Nephron (organoid): ENCODE measurements around the gene CD163L1.

Source experiments
- H3K27ac Mint-ChIP-seq, 3 experiments: 2 replicates each; pipeline ENCODE4 v1.8.0; 2020; ENCODE audit warnings: mixed read lengths in 3 of 3, mild to moderate bottlenecking in 2 of 3, moderate library complexity in 1 of 3
- H3K27me3 Mint-ChIP-seq: 2 replicates; pipeline ENCODE4 v1.8.0; 2021; ENCODE audit warnings: low read depth, mild to moderate bottlenecking, moderate library complexity, mixed read lengths
- H3K36me3 Mint-ChIP-seq: 2 replicates; pipeline ENCODE4 v1.8.0; 2020; ENCODE audit warnings: low read depth, mixed read lengths
- H3K4me1 Mint-ChIP-seq: 2 replicates; pipeline ENCODE4 v1.8.0; 2020; ENCODE audit warnings: mixed read lengths
- H3K4me3 Mint-ChIP-seq, 3 experiments: 2 replicates each; pipeline ENCODE4 v1.8.0; 2020; ENCODE audit warnings: mild to moderate bottlenecking in 3 of 3, mixed read lengths in 3 of 3, moderate library complexity in 2 of 3
- H3K9me3 Mint-ChIP-seq: 2 replicates; pipeline ENCODE4 v1.8.0; 2020; ENCODE audit warnings: mixed read lengths
- CTCF ChIP-seq, 3 experiments: fragments of 200-600 bp; sonication (generic); IDR thresholded peaks; one replicate each; pipeline ENCODE4 v1.5.0; 2021; ENCODE audit warnings: antibody characterized with exemption in 3 of 3; ENCODE audit not compliant: unreplicated experiment in 3 of 3

CD163L1 gene

DNA sequence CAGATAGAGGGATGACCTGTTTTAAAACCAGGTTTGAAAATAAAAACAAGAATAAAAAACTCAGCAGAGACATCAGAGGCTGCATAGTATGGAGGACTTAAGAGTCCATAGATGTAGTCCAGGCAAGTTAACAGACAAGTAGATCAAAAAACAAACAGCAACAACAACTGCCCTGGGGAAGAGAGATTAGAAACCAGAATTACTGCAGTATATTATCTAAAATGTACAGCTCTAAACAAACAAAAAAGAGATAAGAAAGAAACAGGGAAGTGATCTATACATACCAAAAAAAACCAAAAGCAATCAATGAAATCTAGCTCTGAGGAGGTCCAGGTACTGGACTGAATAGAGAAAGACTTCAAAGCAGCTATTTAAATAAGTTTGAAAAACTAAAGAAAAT is 91.3 kb downstream of the CD163L1 start:
- no peak for TF ChIP-seq CTCF (IDR thresholded peaks at IDR 0.05; ENCODE audit: unreplicated experiment in 3 of 3)
- no peaks in the 10 kb centered on the region for H3K36me3 Mint-ChIP-seq
- H3K4me3 Mint-ChIP-seq, result no peak overlapping the region
- H3K27ac Mint-ChIP-seq, result no peak overlapping the region
- H3K27me3 Mint-ChIP-seq, result no peaks in the 10 kb centered on the region
- H3K4me1 Mint-ChIP-seq, result no peaks in the 10 kb centered on the region
- H3K9me3 Mint-ChIP-seq, result no peaks in the 10 kb centered on the region

DNA sequence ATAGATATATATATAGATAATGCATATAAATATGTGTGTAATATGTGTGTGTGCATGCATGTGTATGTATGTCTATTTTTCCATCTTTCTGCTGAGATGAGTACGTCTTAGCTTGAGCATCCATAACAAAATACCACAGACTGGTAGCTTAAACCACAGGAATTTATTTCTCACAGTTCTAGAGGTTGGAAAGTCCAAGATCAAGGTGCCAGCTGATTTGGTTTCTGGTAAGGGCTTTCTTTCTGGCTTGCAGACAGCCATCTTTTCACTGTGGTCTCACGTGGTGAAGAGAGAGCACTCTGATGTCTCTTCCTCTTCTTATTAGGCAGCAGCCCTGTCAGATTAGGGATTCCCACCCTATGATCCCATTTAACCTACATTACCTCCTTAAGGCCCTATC is 92.8 kb downstream of the CD163L1 start:
- Mint-ChIP-seq H3K36me3 (no peaks in the 10 kb centered on the region), H3K27ac (no peak overlapping the region), H3K4me1 (no peaks in the 10 kb centered on the region), H3K9me3 (peaks cover 2% of the 10 kb centered on the region), H3K4me3 (no peak overlapping the region), H3K27me3 (no peaks in the 10 kb centered on the region)
- no peak for TF ChIP-seq CTCF (IDR thresholded peaks at IDR 0.05; ENCODE audit: unreplicated experiment in 3 of 3)

GRCh38 chr12:7349418-7349817 is 94.5 kb downstream of the CD163L1 start:
- Mint-ChIP-seq H3K9me3 (peaks cover 8% of the 10 kb centered on the region), H3K36me3 (no peaks in the 10 kb centered on the region)

DNA sequence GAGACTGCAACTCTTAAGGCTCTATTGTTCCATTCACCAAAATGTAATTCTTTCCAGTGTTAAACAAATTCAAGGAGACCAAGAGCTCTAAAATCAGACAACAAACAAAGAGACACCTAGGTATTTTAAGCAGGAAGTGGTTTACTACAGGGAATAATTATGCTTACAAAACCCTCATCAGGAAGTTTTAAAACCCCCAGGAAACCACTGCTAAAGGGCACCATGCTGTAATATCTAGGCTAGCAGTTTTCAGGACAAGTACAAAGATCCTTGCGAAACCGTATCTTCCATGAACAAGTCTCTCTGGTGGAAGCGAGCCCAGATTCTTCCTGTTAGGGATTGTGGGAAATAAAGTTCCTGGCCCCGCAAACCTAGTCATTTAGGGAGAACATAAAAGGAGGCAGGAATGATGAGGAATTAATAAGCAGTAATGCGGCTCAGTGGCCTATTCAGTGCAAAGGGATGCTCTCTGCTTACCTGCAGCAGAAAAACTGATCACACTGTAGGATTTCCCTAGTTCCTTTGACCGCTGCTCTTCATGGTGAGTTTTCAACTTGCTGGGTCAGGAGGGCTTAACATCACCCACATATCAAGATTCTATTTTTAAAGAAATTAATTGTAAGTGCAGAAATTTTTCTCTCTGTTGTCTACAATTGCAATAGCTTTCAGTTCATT is 97.3 kb downstream of the CD163L1 start:
- Mint-ChIP-seq H3K9me3 (peaks cover 21% of the 10 kb centered on the region), H3K4me1 (no peaks in the 10 kb centered on the region), H3K27ac (no peak overlapping the region), H3K36me3 (no peaks in the 10 kb centered on the region), H3K4me3 (no peak overlapping the region), H3K27me3 (no peaks in the 10 kb centered on the region)
- TF ChIP-seq CTCF (IDR thresholded peaks at IDR 0.05; ENCODE audit: unreplicated experiment in 3 of 3), result no peak

More at GRCh38 chr12:7349418-7349817, 94.5 kb downstream of the CD163L1 start:
- Mint-ChIP-seq H3K4me1 (no peaks in the 10 kb centered on the region), H3K27me3 (no peaks in the 10 kb centered on the region), H3K4me3 (no peak overlapping the region), H3K27ac (no peak overlapping the region)
- no peak for TF ChIP-seq CTCF (IDR thresholded peaks at IDR 0.05; ENCODE audit: unreplicated experiment in 3 of 3)

DNA sequence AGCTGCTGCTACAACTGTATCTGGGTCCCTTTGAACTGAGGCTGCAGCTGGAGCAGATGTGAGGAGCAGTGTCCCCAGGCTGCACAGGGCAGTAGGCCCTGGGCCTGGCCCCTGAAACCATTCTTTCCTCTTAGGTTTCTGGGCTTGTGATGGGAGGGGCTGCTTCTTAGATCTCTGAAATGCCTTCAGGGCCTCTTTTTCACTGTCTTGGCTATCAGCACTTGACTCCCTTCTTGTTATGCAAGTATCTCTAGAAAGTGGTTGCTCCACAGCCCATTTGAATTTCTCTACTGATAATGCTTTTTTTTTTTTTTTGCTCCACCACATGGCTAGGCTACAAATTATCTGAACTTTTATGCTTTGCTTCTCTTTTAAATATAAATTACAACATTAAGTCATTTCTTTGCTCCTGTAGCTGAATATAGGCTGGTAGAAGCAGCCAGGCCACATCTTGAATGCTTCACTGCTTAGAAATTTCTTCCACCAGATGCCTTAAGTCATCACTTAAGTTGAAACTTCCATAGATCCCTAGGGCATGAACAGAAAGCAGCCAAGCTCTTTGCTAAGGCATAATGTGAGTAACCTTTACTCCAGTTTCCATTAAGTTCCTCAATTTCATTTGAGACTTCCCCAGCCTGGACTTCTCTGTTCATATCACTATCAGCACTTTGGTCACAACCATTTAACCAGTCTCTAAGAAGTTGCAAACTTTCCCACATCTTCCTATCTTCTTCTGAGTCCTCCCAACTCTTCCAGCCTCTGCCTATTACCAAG is 98.9 kb downstream of the CD163L1 start:
- no peaks in the 10 kb centered on the region for H3K36me3 Mint-ChIP-seq

More for the DNA sequence above, 98.9 kb downstream of the CD163L1 start:
- H3K27ac Mint-ChIP-seq, result no peak overlapping the region
- H3K4me1 Mint-ChIP-seq, result no peaks in the 10 kb centered on the region
- peaks cover 21% of the 10 kb centered on the region for H3K9me3 Mint-ChIP-seq
- TF ChIP-seq CTCF (IDR thresholded peaks at IDR 0.05; ENCODE audit: unreplicated experiment in 3 of 3), result no peak
- no peak overlapping the region for H3K4me3 Mint-ChIP-seq
- no peaks in the 10 kb centered on the region for H3K27me3 Mint-ChIP-seq
